Brain pericyte (primary cell): ENCODE measurements around the gene MRPL17.

Source experiments
- DNase-seq: peaks from one replicate; pipeline ENCODE4 v3.0.0-alpha.2; 2012; ENCODE audit warnings: low read depth, low spot score

The MRPL17 gene

GRCh38 chr11:6654281-6655019, 28.7 kb downstream of the MRPL17 start:
- no peak for DNase-seq

- no peak for DNase-seq
Measured at GRCh38 chr11:6653656-6654055, 29.5 kb downstream of the MRPL17 start.

GRCh38 chr11:6653097-6653496, 30.0 kb downstream of the MRPL17 start:
- DNase-seq: no peak

- no peak for DNase-seq
Measured at GRCh38 chr11:6652182-6652581, 31.0 kb downstream of the MRPL17 start.

- DNase-seq: no peak
Measured at GRCh38 chr11:6650980-6651379, 32.2 kb downstream of the MRPL17 start.

GRCh38 chr11:6650104-6650503, 33.0 kb downstream of the MRPL17 start:
- no peak for DNase-seq

- no peak for DNase-seq
Measured at GRCh38 chr11:6648501-6648900, 34.6 kb downstream of the MRPL17 start.

- DNase-seq: no peak
Measured at GRCh38 chr11:6647836-6648235, 35.3 kb downstream of the MRPL17 start.

GRCh38 chr11:6646918-6647679, 36.0 kb downstream of the MRPL17 start:
- no peak for DNase-seq

- DNase-seq: peak; percentile 44
Measured at GRCh38 chr11:6646576-6646917, 36.6 kb downstream of the MRPL17 start.

- peak; percentile 44 for DNase-seq
Measured at GRCh38 chr11:6646071-6646470, 37.1 kb downstream of the MRPL17 start.

- DNase-seq: no peak
Measured at GRCh38 chr11:6642957-6643356, 40.2 kb downstream of the MRPL17 start.

- DNase-seq: no peak
Measured at GRCh38 chr11:6640985-6641701, 42.0 kb downstream of the MRPL17 start.

- no peak for DNase-seq
Measured at GRCh38 chr11:6640036-6640984, 42.8 kb downstream of the MRPL17 start.

- no peak for DNase-seq
Measured at GRCh38 chr11:6638429-6638828, 44.7 kb downstream of the MRPL17 start.

- DNase-seq: no peak
Measured at GRCh38 chr11:6637871-6638270, 45.3 kb downstream of the MRPL17 start.

- no peak for DNase-seq
Measured at GRCh38 chr11:6636480-6636879, 46.7 kb downstream of the MRPL17 start.

GRCh38 chr11:6635082-6635932, 47.8 kb downstream of the MRPL17 start:
- no peak for DNase-seq

GRCh38 chr11:6634534-6634933, 48.6 kb downstream of the MRPL17 start:
- no peak for DNase-seq
